NCI-H2171 (cell line): Measurements from ENCODE around the gene LRP1.
A peak's percentile ranks its signal among the peaks of the same experiment; 100 is the strongest.

Experiments used
- DNase-seq: peaks from one replicate; lab custom pipeline; 2025; lab: John Stamatoyannopoulos, UW

Gene LRP1

GRCh38 chr12:57258977-57259970 lies 131.0 kb downstream of the LRP1 start:
- no peak for DNase-seq

GRCh38 chr12:57260366-57260765 lies 132.1 kb downstream of the LRP1 start:
- DNase-seq: no peak

- peak; percentile 75 for DNase-seq
These were observed 133.2 kb downstream of the LRP1 start for GRCh38 chr12:57261428-57261865.

- no peak for DNase-seq
These were observed 134.0 kb downstream of the LRP1 start for GRCh38 chr12:57262126-57262822.
